HepG2 (cell line): ENCODE results near the gene FANCL. TPM values are rescaled to one million over a fixed set of nuclear protein-coding genes. Genes with fewer than 3 reads are reported as not detected.
A peak's percentile ranks its signal among the peaks of the same experiment; 100 is the strongest.
"Not testable (repeated sequence)": the region's sequence is repeated elsewhere in the genome, so short reads cannot be mapped to it uniquely, and the experiment has no call there.

Experiments used
- ATAC-seq: fragments of 200-7000 bp; cut with Tn5 transposase; 3 replicates; pipeline ENCODE4 v1.9.1; 2020; ENCODE audit warnings: mild to moderate bottlenecking, moderate library complexity
- BruUV-seq: library from RNA; stranded (reverse); fragments of 400-500 nt; replicated peaks from 2 replicates; lab custom pipeline; 2021; lab: Mats Ljungman, UMichigan
- CTCF ChIA-PET: fragments of 300-600 bp; formaldehyde crosslinking; extraction: SDS; loops from one replicate; lab custom pipeline; 2021; ENCODE audit warnings: low total read pairs, inconsistent platforms, low intra/inter-chr PET ratio; lab: Yijun Ruan, JAX
- POLR2A ChIA-PET: fragments of 350-600 bp; sonication (Branson Sonifier 250); formaldehyde crosslinking; loops from one replicate; lab custom pipeline; 2020; ENCODE audit warnings: antibody characterized with exemption, inconsistent platforms; lab: Yijun Ruan, JAX
- DNase-seq: peaks from one replicate; pipeline ENCODE4 v3.0.0-alpha.2; 2015; ENCODE audit warnings: low spot score
- FAIRE-seq: peaks from 3 replicates; lab custom pipeline; 2011; peaks lifted over from hg19 to GRCh38; lab: Jason Lieb, UNC
- H2AFZ ChIP-seq: one replicate; pipeline ENCODE4 v1.6.1; 2011; ENCODE audit warnings: low read length, inconsistent platforms
- H3K27ac ChIP-seq: fragments of 300-600 bp; 3 replicates; pipeline ENCODE4 v1.8.0; 2011; ENCODE audit warnings: mixed run types, mild to moderate bottlenecking, mixed read lengths, low read length, inconsistent platforms; ENCODE audit not compliant: insufficient read depth; ENCODE audit errors: extremely low read length
- H3K27me3 ChIP-seq, 2 experiments: fragments of 200-600 bp in 1 of 2; 2 replicates in 1 of 2; 3 replicates in 1 of 2; pipeline versions ENCODE4 v1.6.0 to v1.8.0; 2011; ENCODE audit warnings: low read length in 2 of 2, mild to moderate bottlenecking in 2 of 2, moderate library complexity in 2 of 2, inconsistent platforms in 1 of 2; ENCODE audit not compliant: insufficient read depth in 2 of 2, control insufficient read depth in 1 of 2
- H3K36me3 ChIP-seq, 2 experiments: fragments of 200-600 bp in 1 of 2; replicated peaks in 1 of 2; 2 replicates in 1 of 2; 3 replicates in 1 of 2; pipeline versions ENCODE4 v1.5.1 to v1.8.0; 2011; ENCODE audit warnings: low read length in 2 of 2, inconsistent platforms in 1 of 2; ENCODE audit not compliant: insufficient read depth in 2 of 2, control insufficient read depth in 1 of 2
- H3K4me1 ChIP-seq: 2 replicates; pipeline ENCODE4 v1.5.1; 2012; ENCODE audit warnings: low read length, inconsistent platforms; ENCODE audit not compliant: insufficient read depth
- H3K4me2 ChIP-seq: 2 replicates; pipeline ENCODE4 v1.6.0; 2011; ENCODE audit warnings: low read depth, low read length, inconsistent platforms
- H3K4me3 ChIP-seq, 3 experiments: fragments of 200-600 bp in 1 of 3; sonication (generic), shearing (Covaris generic) in 1 of 3; replicated peaks in 1 of 3; 2 replicates each; pipeline ENCODE4 v1.5.1; 2011 to 2016; ENCODE audit warnings: low read length in 3 of 3, inconsistent platforms in 2 of 3, low read depth in 2 of 3, mild to moderate bottlenecking in 2 of 3, control low read depth in 1 of 3, mixed read lengths in 1 of 3; ENCODE audit not compliant: insufficient read depth in 1 of 3
- H3K79me2 ChIP-seq: one replicate; pipeline ENCODE4 v1.6.1; 2011; ENCODE audit warnings: low read length, inconsistent platforms; ENCODE audit not compliant: insufficient read depth
- H3K9ac ChIP-seq: 2 replicates; pipeline ENCODE4 v1.6.0; 2011; ENCODE audit warnings: mild to moderate bottlenecking, low read depth, low read length, inconsistent platforms; ENCODE audit not compliant: insufficient read depth
- H3K9me3 ChIP-seq: 2 replicates; pipeline ENCODE4 v1.5.1; 2012; ENCODE audit warnings: mild to moderate bottlenecking, low read length
- H4K20me1 ChIP-seq: 2 replicates; pipeline ENCODE4 v1.6.0; 2011; ENCODE audit warnings: inconsistent platforms, mild to moderate bottlenecking, low read length, moderate library complexity; ENCODE audit not compliant: insufficient read depth
- CEBPB ChIP-seq: IDR thresholded peaks from 2 replicates; pipeline ENCODE4 v1.6.1; 2011; ENCODE audit warnings: low read depth, low read length, improper control_type of control experiment, borderline replicate concordance
- MAFF ChIP-seq: IDR thresholded peaks from 2 replicates; pipeline ENCODE4 v1.6.1; 2011; ENCODE audit warnings: low read depth, low read length, improper control_type of control experiment
- WGBS: methylation state at CpG from one replicate; pipeline ENCODE4 v1.1.6; 2017; ENCODE audit warnings: low lambda C conversion rate; 5-methylcytosine and 5-hydroxymethylcytosine counted together
- in situ Hi-C: cut with HindIII; loops from 2 replicates; pipeline ENCODE4 v1.10.0; 2017; ENCODE audit warnings: low pct_unique_long_range_greater_than_20kb; ENCODE audit not compliant: extremely low pct_ligation_motif_present
- intact Hi-C: fragments of 100-400 bp; cut with micrococcal nuclease; formaldehyde crosslinking; loops from one replicate; pipeline ENCODE4 v1.10.0; 2022; ENCODE audit not compliant: unreplicated experiment
- polyA plus RNA-seq, 8 experiments: library from polyadenylated mRNA; depleted of rRNA in 3 of 8; stranded (reverse) in 7 of 8; unstranded in 1 of 8; fragments of >200 nt; fragmentation: Illumina TruSeq in 4 of 8; extraction: Trizol in 4 of 8; gene quantifications; 2 replicates each; pipeline versions ENCODE4 v1.2.1 to v1.2.3, GENCODE V29; 2011 to 2016; ENCODE audit warnings: low read depth in 4 of 8, missing spikeins in 1 of 8, mixed read lengths in 1 of 8; ENCODE audit not compliant: insufficient read depth in 1 of 8
- total RNA-seq, 5 experiments: library from RNA; depleted of rRNA; stranded (reverse); fragments of >200 nt; fragmentation: Illumina TruSeq; extraction: Trizol; gene quantifications; 2 replicates each; pipeline ENCODE4 v1.2.3, GENCODE V29; 2016; ENCODE audit warnings: low read depth in 1 of 5

Gene FANCL
- total and polyA plus RNA-seq, 2 of the 13 experiments (the other 11 are each of a cell fraction or from before 2014, with no cell fraction given), result 40.7 to 66.8 TPM

DNA sequence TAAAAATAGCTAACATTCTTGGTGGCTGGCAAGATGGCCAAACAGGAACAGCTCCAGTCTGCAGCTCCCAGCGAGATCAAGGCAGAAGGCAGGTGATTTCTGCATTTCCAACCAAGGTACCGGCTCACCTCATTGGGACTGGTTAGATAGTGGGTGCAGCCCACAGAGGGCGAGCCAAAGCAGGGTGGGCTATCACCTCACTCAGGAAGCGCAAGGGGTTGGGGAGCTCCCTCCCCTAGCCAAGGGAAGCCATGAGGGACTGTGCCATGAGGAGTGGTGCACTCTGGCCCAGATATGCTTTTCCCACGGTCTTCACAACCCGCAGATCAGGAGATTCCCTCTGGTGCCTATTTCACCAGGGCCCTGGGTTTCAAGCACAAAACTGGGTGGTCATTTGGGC is 73.0 kb downstream of the FANCL start:
- H3K9me3 ChIP-seq, H3K79me2 ChIP-seq, H3K4me3 ChIP-seq, H2AFZ ChIP-seq, H3K4me2 ChIP-seq, intact Hi-C loops, H4K20me1 ChIP-seq, H3K27me3 ChIP-seq, CTCF ChIA-PET, DNase-seq, POLR2A ChIA-PET, H3K27ac ChIP-seq, FAIRE-seq, H3K9ac ChIP-seq, in situ Hi-C loops, BruUV-seq: not testable (repeated sequence)
- H3K36me3 ChIP-seq, result peaks cover 3 to 12% of the 10 kb centered on the region in 2 experiments
- peaks cover 31% of the 10 kb centered on the region for H3K4me1 ChIP-seq
- ATAC-seq, result peak; percentile 24; the same call in 1 of the 3 replicates
- over 99% methylated on average over 5 of the region's 6 CpGs for WGBS

DNA sequence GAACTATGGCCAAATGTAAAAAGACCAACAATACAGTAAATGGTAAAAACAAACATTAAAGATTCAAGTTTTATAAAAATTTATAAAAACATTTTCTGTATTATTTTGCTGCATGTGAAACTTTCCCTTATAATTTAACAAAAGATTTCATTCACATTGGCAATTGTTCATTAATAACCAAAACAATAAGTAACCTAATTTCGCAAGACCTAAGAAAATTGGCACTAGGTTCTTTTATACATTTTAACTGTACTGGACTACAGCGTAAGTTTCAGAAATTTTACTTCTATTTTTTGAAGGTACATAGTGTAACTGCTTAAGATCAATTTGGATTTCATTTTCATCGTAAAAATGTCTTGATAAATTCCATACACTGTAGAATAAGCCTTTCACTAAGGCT is 77.2 kb downstream of the FANCL start:
- H3K4me2 ChIP-seq, result no peak overlapping the region
- 98% methylated on average over 3 of the region's 3 CpGs for WGBS
- FAIRE-seq, result no peak
- H3K27ac ChIP-seq, result no peak overlapping the region
- TF ChIP-seq CEBPB, result peak; percentile 57; the same call in 1 of the 2 replicates
- TF ChIP-seq MAFF, result no peak
- TF ChIP-seq, all 625 proteins: peak for 1
- no peaks in the 10 kb centered on the region for H3K4me1 ChIP-seq
- H4K20me1 ChIP-seq, result no peaks in the 10 kb centered on the region
- in situ Hi-C loops (no loop called here), intact Hi-C loops (loop anchor here (5.0 kb wide), 1 partner anchor 78 kb away; the partner anchor contains the start of gene FANCL)
- no peak overlapping the region for H2AFZ ChIP-seq
- H3K4me3 ChIP-seq, result no peak overlapping the region
- ChIA-PET CTCF (no interaction called here), POLR2A (no interaction called here)
- DNase-seq (no peak), ATAC-seq (no peak)
- H3K9me3 ChIP-seq, result no peaks in the 10 kb centered on the region
- no peaks in the 10 kb centered on the region for H3K79me2 ChIP-seq
- H3K27me3 ChIP-seq, result no peaks in the 10 kb centered on the region
- no peak overlapping the region for H3K9ac ChIP-seq
- peaks cover 10 to 31% of the 10 kb centered on the region in 2 experiments for H3K36me3 ChIP-seq
- no TSS peak for BruUV-seq
